HG02623 (cell line): Measurements from ENCODE around the gene TCF25.

Source experiments
- ATAC-seq: cut with Tn5 transposase; IDR thresholded peaks from one replicate; pipeline ENCODE4 v1.9.1; 2021; ENCODE audit warnings: moderate library complexity; ENCODE audit not compliant: unreplicated experiment

The TCF25 gene

DNA sequence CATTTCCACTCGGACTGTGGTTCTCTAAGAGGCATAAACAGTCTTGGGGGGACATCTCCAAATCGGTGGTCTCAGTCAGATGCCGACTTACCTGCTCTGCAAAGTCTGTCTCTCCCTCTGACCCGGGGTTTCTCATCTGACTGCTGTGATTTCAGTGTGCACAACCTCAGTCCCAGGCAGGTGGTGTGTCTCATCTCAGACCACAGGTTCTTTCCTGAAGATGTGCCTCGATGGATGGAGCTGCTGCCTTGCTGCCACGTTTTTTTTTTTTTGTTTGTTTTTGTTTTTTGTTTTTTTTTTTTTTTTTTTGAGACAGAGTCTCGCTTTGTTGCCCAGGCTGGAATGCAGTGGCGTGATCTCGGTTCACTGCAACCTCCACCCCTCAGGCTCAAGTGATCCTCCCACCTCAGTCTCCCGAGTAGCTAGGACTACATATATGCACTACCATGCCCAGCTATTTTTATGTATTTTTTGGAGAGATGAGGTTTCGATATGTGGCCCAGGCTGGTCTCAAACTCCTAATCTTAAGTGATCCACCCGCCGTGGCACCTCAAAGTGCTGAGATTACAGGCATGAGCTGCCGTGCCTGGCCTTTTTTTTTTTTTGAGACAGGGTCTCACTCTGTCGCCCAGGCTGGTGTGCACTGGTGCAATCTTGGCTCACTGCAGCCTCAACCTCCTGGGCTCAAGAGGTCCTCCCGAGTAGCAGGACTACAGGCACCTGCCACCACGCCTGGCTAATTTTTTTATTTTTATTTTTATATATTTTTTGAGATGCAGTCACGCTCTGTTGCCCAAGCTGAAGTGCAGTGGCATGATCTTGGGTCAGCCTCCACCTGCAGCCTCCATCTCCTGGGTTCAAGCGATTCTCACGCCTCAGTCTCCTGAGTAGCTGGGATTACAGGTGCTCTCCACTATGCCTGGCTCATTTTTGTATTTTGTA lies 29.7 kb upstream of the TCF25 start:
- ATAC-seq: no peak

GRCh38 chr16:89844739-89845339 lies 28.6 kb upstream of the TCF25 start:
- no peak for ATAC-seq

DNA sequence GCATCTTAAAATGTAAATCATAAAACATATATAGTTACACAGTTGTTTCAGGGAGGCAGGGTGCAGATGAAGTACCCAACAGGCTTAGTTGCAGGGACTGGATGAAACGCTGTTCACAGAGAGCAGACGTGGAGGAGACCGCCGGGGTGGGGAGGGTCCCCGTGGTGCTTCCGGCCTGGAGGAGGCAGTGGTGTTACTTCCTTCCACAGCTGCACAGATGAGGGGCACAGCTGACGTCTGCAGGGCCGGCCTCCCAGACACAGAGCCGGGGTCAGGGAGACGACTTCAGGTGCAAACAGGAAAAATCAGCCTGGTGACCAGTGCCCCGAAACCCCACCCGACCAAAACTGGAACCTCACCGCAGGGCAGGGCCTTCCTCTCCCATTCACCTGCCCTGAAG lies 28.0 kb upstream of the TCF25 start:
- no peak for ATAC-seq

GRCh38 chr16:89847051-89847939 lies 26.1 kb upstream of the TCF25 start:
- ATAC-seq: no peak

DNA sequence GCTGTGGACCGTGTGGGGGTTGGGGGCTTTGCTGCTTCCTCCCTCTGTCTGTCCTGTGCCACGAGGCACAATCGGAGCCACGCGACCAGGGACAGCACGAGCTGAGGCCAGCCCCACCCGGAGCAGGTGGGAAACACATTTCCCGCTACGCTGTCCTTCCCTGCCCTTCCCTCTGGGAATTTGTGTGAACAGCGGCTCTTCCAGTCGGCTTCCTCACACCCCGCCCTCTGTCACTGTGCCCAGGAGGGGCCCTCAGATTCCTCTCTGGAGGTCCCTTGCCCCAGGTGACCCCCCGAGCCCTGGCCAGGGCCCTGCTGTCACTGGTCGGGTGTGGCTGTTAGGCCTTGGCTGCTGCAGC lies 25.5 kb upstream of the TCF25 start:
- no peak for ATAC-seq

DNA sequence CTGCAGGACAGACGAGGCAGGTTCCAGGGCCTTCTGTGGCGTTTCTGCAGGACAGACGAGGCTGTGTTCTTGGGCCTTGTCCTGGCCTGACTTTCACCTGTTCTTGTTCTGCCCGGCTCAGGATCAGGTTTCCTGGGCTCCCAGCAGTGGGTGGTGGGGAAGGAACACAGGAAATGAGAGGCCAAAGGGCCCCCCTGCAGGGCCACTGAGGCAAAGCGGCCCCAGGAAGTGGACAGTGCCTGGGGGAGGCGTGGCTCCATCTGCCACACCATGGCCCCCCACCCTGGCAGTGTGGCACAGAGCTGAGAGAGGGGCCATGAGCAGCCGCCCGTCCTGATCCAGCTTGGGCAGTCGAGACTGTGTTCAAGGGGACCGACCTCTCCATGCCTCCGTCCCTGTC lies 24.4 kb upstream of the TCF25 start:
- no peak for ATAC-seq

DNA sequence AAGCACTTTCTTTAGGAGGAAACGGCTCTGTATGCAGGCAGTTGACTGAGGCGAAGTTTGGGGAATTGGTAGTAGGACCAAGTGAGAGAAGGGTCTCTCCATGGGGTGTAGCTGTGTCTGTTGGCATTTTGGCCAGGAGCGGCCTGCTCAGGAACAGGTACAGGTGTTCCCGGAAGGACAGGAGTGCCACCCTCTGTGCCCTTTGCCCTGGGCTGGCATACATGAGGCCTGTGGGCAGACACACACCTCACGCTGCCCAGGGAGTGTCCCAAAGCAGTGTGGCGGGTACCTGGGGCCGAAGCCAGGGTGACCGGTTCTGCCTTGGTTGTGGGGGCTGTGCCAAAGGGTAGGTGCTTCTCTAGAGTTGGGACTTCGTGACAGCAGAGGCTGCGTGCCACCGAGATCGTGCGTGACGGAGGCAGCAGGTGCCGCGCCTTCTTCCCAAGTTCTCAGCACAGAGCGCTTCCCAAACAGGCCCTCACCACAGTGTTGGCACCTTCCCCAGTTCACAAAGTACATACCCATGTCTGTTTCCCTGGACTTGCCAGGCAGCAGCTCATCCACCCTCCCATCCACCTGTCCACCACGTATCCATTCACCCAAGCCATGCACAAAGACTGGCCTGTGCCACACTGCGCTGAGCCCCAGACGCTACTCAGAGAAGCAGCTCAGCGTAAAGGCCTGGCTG lies 19.9 kb upstream of the TCF25 start:
- no peak for ATAC-seq

DNA sequence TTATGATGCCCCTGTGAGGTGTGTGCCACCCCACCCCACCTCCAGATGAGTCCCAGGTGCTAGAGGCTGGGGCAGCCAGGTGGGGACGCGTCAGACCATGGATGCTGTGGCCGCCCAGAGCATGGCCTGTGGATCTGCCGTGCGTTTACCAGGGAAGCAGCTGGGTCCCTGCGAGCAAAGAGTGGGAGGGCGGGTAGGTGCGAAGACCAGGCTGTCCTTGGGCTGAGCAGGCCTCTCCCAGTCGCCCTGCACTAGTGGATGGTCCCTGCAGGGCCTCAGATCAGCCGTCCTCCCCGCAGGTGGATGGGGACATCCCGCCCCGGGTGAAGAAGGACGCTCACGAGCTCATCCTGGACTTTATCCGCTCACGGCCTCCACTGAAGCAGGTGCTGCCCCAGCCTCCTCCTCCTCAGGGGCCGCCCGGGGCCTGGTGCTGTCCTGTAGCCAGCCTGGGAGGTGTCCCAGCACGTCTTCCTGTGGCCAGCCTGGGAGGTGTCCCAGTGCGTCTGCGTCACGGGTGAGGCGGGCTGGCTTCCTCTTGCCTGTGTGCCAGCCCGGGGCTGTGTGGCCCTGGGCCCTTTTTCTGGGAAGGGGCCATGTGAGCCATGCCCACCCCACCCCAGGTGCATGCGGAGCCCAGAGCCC lies 18.0 kb upstream of the TCF25 start:
- ATAC-seq: no peak

GRCh38 chr16:89855986-89856385 lies 17.4 kb upstream of the TCF25 start:
- no peak for ATAC-seq

DNA sequence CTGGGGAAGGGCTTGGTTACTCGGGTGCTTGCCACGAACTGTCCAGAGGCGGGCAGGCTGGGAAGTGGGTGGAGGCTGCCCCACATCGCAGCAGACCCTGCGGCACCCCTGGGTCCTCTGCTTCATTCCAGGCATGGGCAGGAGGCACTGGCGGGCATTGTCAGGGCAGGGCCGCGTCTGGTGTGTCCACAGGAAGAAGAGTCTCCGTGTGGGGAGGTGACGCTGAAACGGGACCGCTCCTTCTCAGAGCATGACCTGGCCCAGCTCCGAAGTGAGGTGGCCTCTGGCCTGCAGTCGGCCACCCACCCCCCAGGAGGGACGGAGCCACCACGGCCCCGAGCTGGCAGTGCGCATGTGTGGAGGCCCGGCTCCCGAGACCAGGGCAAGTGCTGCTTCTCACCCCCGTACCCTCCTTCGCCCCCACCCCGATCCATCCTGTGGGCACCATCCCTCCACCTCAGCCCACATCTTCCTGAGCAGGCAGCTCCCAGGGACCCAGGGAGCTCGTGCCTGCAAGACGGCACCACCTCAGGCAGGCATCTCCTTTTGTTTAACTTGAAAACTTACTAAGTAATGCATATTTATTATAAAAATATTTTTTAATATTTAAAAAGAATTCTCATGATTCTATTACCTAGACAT lies 14.3 kb upstream of the TCF25 start:
- no peak for ATAC-seq

GRCh38 chr16:89859615-89860007 lies 13.8 kb upstream of the TCF25 start:
- ATAC-seq: no peak

DNA sequence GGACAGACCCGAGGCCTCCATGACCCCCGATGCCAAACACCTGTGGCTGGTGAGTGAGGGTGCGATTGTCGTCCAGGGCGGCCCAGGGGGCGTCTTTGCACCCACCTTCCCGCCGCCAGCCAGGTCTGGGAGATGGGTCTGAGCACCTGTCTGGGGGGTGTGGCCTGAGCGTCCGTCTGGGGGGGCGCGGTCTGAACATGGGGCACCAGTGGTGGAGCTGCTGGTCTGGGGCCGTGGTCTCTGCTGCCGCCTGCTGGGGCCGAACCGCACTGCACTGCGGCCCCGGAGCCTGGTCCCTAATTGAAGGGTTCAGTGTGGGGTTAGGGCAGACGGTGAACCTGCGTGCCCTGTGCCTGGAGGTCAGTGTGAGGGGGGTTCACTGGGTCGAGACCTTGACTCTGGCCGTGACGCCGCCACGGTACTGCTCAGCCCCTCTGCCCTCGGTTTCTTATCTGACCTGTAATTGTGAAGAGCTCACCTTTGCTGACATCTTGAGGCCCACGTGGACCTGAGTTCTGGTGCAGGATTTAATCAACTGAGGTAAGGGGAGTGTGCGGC lies 12.6 kb upstream of the TCF25 start:
- ATAC-seq: no peak

DNA sequence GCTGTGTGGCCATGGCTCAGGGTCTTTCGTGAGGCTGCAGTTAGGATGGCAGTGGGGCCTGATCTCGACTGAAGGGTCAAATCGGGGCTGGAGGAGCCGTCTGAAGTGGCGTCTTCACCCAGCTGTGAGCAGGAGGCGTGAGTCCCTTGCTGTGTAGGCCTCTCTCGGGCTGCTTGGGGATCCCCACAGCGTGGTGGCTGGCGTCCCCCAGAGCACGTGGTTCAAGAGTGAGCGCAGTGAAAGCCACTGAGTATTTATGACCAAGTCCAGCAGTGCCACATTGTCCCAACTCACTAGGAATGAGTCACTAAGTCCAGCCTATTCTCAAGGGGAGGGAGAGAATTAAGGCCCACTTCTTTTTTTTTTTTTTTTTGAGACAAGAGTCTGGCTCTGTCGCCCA lies 11.7 kb upstream of the TCF25 start:
- no peak for ATAC-seq

- ATAC-seq: no peak
These were observed 10.7 kb upstream of the TCF25 start for GRCh38 chr16:89862732-89863131.

- peak; percentile 49 for ATAC-seq
These were observed 9.5 kb upstream of the TCF25 start for GRCh38 chr16:89863741-89864526.

GRCh38 chr16:89864527-89864820 lies 8.9 kb upstream of the TCF25 start:
- no peak for ATAC-seq

- no peak for ATAC-seq
These were observed 5.5 kb upstream of the TCF25 start for GRCh38 chr16:89867918-89868317.

- ATAC-seq: no peak
These were observed 3.5 kb upstream of the TCF25 start for GRCh38 chr16:89869911-89870310.

- ATAC-seq: no peak
These were observed 3.0 kb upstream of the TCF25 start for GRCh38 chr16:89870440-89870839.
